HEK293 (cell line): ENCODE results near the gene RAB1B.

Source experiments
- CTCF ChIA-PET: fragments of 350-600 bp; formaldehyde crosslinking; extraction: SDS; loops from one replicate; lab custom pipeline; 2021; ENCODE audit warnings: antibody characterized with exemption; lab: Yijun Ruan, JAX
- POLR2A ChIA-PET: fragments of 300-600 bp; formaldehyde crosslinking; extraction: SDS; loops from one replicate; lab custom pipeline; 2020; ENCODE audit warnings: antibody characterized with exemption, inconsistent platforms; lab: Yijun Ruan, JAX
- H3K27ac ChIP-seq: fragments of 200-500 bp; sonication (Bioruptor generic); 2 replicates; pipeline ENCODE4 v1.5.1; 2014; ENCODE audit warnings: low read depth, low read length, control low read depth, inconsistent platforms; ENCODE audit errors: extremely low read depth
- H3K36me3 ChIP-seq, 2 experiments: fragments of 200-500 bp in 1 of 2; sonication (Bioruptor generic) in 1 of 2; 1 replicate in 1 of 2; 2 replicates in 1 of 2; pipeline ENCODE4 v1.5.1; 2014 to 2017; ENCODE audit warnings: inconsistent platforms in 2 of 2, low read length in 2 of 2; ENCODE audit not compliant: control insufficient read depth in 2 of 2, insufficient read depth in 1 of 2
- H3K4me1 ChIP-seq: fragments of 200-500 bp; sonication (Bioruptor generic); 2 replicates; pipeline ENCODE4 v1.5.1; 2014; ENCODE audit warnings: mild to moderate bottlenecking, low read length, inconsistent platforms; ENCODE audit not compliant: control insufficient read depth, insufficient read depth
- H3K4me3 ChIP-seq: 2 replicates; pipeline ENCODE4 v1.5.1; 2011; ENCODE audit warnings: low read depth, mild to moderate bottlenecking, control low read depth, low read length, moderate library complexity
- H3K9me3 ChIP-seq: fragments of 200-500 bp; sonication (Bioruptor generic); 2 replicates; pipeline ENCODE4 v1.5.1; 2014; ENCODE audit warnings: low read depth, low read length, inconsistent platforms; ENCODE audit not compliant: control insufficient read depth, insufficient read depth
- BCL11A ChIP-seq: fragments of 450-650 bp; formaldehyde crosslinking; IDR thresholded peaks from 2 replicates; pipeline ENCODE4 v1.5.1; 2016; ENCODE audit warnings: low read depth, missing biosample characterization, missing genetic modification characterization
- HOXD13 ChIP-seq: sonication (generic); formaldehyde crosslinking; IDR thresholded peaks from 2 replicates; pipeline ENCODE4 v1.8.0; 2022; ENCODE audit warnings: missing genetic modification reagents, borderline replicate concordance
- SALL2 ChIP-seq: fragments of 450-650 bp; formaldehyde crosslinking; IDR thresholded peaks from 2 replicates; pipeline ENCODE4 v1.5.0; 2017; ENCODE audit warnings: missing biosample characterization, mild to moderate bottlenecking, missing genetic modification characterization, borderline replicate concordance
- YY1 ChIP-seq: fragments of 450-650 bp; formaldehyde crosslinking; IDR thresholded peaks from 2 replicates; pipeline ENCODE4 v1.5.1; 2018; ENCODE audit warnings: missing biosample characterization, missing genetic modification characterization
- YY2 ChIP-seq: fragments of 450-650 bp; formaldehyde crosslinking; IDR thresholded peaks from 2 replicates; pipeline ENCODE4 v1.5.1; 2016; ENCODE audit warnings: missing biosample characterization, missing genetic modification characterization
- ZFP3 ChIP-seq: fragments of 450-650 bp; formaldehyde crosslinking; IDR thresholded peaks from 2 replicates; pipeline ENCODE4 v1.5.1; 2016; ENCODE audit warnings: low read depth, missing biosample characterization, missing genetic modification characterization
- ZNF140 ChIP-seq: fragments of 450-650 bp; formaldehyde crosslinking; IDR thresholded peaks from 2 replicates; pipeline ENCODE4 v1.5.1; 2016; ENCODE audit warnings: missing biosample characterization, missing genetic modification characterization
- ZNF223 ChIP-seq: fragments of 450-650 bp; formaldehyde crosslinking; IDR thresholded peaks from 2 replicates; pipeline ENCODE4 v1.5.1; 2016; ENCODE audit warnings: missing biosample characterization, missing genetic modification characterization
- ZNF274 ChIP-seq, 2 experiments: fragments of 200-500 bp in 1 of 2; fragments of 450-650 bp in 1 of 2; sonication (Bioruptor generic) in 1 of 2; formaldehyde crosslinking in 1 of 2; IDR thresholded peaks; 2 replicates each; pipeline versions ENCODE4 v1.5.1 to v1.6.1; 2014 to 2016; ENCODE audit warnings: borderline replicate concordance in 1 of 2, inconsistent platforms in 1 of 2, low read length in 1 of 2, missing biosample characterization in 1 of 2, missing genetic modification characterization in 1 of 2
- ZNF311 ChIP-seq: fragments of 450-650 bp; formaldehyde crosslinking; IDR thresholded peaks from 2 replicates; pipeline ENCODE4 v1.5.1; 2017; ENCODE audit warnings: missing biosample characterization, missing genetic modification characterization, borderline replicate concordance
- ZNF433 ChIP-seq: fragments of 450-650 bp; formaldehyde crosslinking; IDR thresholded peaks from 2 replicates; pipeline ENCODE4 v1.5.1; 2016; ENCODE audit warnings: missing biosample characterization, missing genetic modification characterization, low read depth
- ZNF473 ChIP-seq: fragments of 450-650 bp; formaldehyde crosslinking; IDR thresholded peaks from 2 replicates; pipeline ENCODE4 v1.5.1; 2017; ENCODE audit warnings: missing biosample characterization, missing genetic modification characterization
- ZNF548 ChIP-seq: fragments of 450-650 bp; formaldehyde crosslinking; IDR thresholded peaks from 2 replicates; pipeline ENCODE4 v1.5.1; 2016; ENCODE audit warnings: missing biosample characterization, missing genetic modification characterization
- ZNF585B ChIP-seq: fragments of 450-650 bp; formaldehyde crosslinking; IDR thresholded peaks from 2 replicates; pipeline ENCODE4 v1.5.1; 2016; ENCODE audit warnings: missing biosample characterization, missing genetic modification characterization
- ZNF654 ChIP-seq: fragments of 450-650 bp; formaldehyde crosslinking; IDR thresholded peaks from 2 replicates; pipeline ENCODE4 v1.5.1; 2016; ENCODE audit warnings: low read depth, missing biosample characterization, missing genetic modification characterization
- ZNF660 ChIP-seq: fragments of 450-650 bp; IDR thresholded peaks from 2 replicates; pipeline ENCODE4 v1.5.1; 2018; ENCODE audit warnings: missing biosample characterization, mild to moderate bottlenecking, missing genetic modification characterization
- ZNF677 ChIP-seq: fragments of 450-650 bp; IDR thresholded peaks from 2 replicates; pipeline ENCODE4 v1.5.0; 2018; ENCODE audit warnings: missing biosample characterization, mild to moderate bottlenecking, missing genetic modification characterization, moderate library complexity
- ZNF747 ChIP-seq: fragments of 450-650 bp; formaldehyde crosslinking; IDR thresholded peaks from 2 replicates; pipeline ENCODE4 v1.5.1; 2016; ENCODE audit warnings: missing biosample characterization, missing genetic modification characterization
- ZNF768 ChIP-seq: fragments of 450-650 bp; formaldehyde crosslinking; IDR thresholded peaks from 2 replicates; pipeline ENCODE4 v1.5.1; 2018; ENCODE audit warnings: missing biosample characterization, mild to moderate bottlenecking, missing genetic modification characterization
- TF ChIP-seq, protein P1 (sequence below): IDR thresholded peaks from 2 replicates; pipeline ENCODE4 v1.6.1; 2011; ENCODE audit warnings: mild to moderate bottlenecking, low read depth, low read length, borderline replicate concordance
- TF ChIP-seq, protein P2 (sequence below): sonication (generic); formaldehyde crosslinking; IDR thresholded peaks from 2 replicates; pipeline ENCODE4 v1.8.1; 2022; ENCODE audit warnings: mild to moderate bottlenecking, moderate library complexity, missing genetic modification reagents
- TF ChIP-seq, protein P3 (sequence below): fragments of 450-650 bp; formaldehyde crosslinking; IDR thresholded peaks from 2 replicates; pipeline ENCODE4 v1.5.1; 2016; ENCODE audit warnings: missing biosample characterization, missing genetic modification characterization
- TF ChIP-seq, protein P4 (sequence below): fragments of 450-650 bp; formaldehyde crosslinking; IDR thresholded peaks from 2 replicates; pipeline ENCODE4 v1.5.1; 2016; ENCODE audit warnings: missing biosample characterization, missing genetic modification characterization

RAB1B gene

DNA sequence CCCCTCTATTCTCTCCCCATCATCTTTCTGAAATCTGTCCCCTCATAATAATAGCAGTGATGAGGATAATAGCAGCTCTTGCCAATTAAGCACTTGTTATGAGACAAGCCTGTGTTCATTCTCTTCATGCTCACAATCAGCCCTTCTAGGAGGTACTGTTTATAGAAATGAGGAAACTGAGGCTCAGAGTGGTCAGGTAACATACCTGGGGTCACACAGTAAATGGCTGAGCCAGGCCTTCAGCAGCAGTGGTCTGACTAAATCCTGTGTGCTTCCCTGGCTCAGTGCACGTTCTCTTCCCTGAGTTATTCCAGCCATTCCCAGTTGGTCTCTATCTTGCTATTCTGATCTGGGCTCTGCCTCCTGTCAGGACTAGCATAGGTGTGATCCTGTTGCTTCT is 5.8 kb downstream of the RAB1B start (continued):
- TF ChIP-seq YY1 = no peak
- no peak for TF ChIP-seq ZNF768
- no peak for TF ChIP-seq ZNF585B
- TF ChIP-seq, protein P1, sequence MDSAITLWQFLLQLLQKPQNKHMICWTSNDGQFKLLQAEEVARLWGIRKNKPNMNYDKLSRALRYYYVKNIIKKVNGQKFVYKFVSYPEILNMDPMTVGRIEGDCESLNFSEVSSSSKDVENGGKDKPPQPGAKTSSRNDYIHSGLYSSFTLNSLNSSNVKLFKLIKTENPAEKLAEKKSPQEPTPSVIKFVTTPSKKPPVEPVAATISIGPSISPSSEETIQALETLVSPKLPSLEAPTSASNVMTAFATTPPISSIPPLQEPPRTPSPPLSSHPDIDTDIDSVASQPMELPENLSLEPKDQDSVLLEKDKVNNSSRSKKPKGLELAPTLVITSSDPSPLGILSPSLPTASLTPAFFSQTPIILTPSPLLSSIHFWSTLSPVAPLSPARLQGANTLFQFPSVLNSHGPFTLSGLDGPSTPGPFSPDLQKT = no peak
- TF ChIP-seq ZNF274 (IDR thresholded peaks at IDR 0.05; ENCODE audit: low read length) = no peak
- TF ChIP-seq ZNF274 (tag by site-specific recombination; IDR thresholded peaks at IDR 0.05; ENCODE audit: borderline replicate concordance) = no peak

DNA sequence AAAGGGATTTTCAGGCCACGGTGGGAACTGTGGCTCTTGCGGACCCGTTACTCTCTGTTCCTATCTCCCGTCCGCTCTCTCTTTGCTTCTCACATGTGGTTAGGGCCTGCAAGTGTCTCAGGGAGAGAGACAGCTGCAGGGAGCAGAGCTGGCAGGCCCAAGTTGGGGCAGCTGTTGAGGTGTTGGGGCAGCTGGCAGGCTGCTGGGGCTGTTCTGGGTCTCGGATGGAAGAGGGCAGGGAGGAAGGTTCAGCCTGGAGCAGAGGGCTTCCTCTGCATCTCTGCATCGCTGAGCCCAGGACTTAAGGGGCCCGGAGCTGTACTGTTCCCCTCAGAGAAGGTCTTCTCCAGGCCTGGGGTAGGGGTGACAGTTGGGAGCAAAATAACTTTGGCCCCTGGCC is 7.0 kb downstream of the RAB1B start:
- Histone ChIP-seq H3K4me1 (no peaks in the 10 kb centered on the region), H3K36me3 (peaks cover 0 to 56% of the 10 kb centered on the region in 2 experiments; a peak in 2 of 3 replicates), H3K9me3 (no peaks in the 10 kb centered on the region), H3K4me3 (no peak overlapping the region), H3K27ac (no peak overlapping the region)
- TF ChIP-seq, protein P2, sequence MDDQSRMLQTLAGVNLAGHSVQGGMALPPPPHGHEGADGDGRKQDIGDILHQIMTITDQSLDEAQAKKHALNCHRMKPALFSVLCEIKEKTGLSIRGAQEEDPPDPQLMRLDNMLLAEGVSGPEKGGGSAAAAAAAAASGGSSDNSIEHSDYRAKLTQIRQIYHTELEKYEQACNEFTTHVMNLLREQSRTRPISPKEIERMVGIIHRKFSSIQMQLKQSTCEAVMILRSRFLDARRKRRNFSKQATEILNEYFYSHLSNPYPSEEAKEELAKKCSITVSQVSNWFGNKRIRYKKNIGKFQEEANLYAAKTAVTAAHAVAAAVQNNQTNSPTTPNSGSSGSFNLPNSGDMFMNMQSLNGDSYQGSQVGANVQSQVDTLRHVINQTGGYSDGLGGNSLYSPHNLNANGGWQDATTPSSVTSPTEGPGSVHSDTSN (CRISPR knock-in tag) = no peak
- TF ChIP-seq ZNF677 (tag by site-specific recombination) = no peak
- no peak for TF ChIP-seq BCL11A (tag by site-specific recombination)
- TF ChIP-seq, protein P3, sequence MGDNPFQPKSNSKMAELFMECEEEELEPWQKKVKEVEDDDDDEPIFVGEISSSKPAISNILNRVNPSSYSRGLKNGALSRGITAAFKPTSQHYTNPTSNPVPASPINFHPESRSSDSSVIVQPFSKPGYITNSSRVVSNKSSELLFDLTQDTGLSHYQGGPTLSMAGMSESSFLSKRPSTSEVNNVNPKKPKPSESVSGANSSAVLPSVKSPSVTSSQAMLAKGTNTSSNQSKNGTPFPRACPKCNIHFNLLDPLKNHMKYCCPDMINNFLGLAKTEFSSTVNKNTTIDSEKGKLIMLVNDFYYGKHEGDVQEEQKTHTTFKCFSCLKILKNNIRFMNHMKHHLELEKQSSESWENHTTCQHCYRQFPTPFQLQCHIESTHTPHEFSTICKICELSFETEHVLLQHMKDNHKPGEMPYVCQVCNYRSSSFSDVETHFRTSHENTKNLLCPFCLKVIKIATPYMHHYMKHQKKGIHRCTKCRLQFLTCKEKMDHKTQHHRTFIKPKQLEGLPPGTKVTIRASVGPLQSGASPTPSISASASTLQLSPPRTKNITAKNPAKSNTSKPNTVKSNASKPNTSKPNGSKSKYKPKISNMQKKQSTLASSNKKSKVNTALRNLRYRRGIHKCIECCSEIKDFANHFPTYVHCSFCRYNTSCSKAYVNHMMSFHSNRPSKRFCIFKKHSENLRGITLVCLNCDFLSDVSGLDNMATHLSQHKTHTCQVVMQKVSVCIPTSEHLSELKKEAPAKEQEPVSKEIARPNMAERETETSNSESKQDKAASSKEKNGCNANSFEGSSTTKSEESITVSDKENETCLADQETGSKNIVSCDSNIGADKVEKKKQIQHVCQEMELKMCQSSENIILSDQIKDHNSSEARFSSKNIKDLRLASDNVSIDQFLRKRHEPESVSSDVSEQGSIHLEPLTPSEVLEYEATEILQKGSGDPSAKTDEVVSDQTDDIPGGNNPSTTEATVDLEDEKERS (tag by site-specific recombination) = no peak
- TF ChIP-seq ZNF654 = no peak
- TF ChIP-seq ZFP3 (tag by site-specific recombination) = no peak
- no peak for TF ChIP-seq ZNF747 (tag by site-specific recombination)
- TF ChIP-seq ZNF433 = no peak
- no peak for TF ChIP-seq HOXD13 (CRISPR knock-in tag)
- no peak for TF ChIP-seq YY1
- TF ChIP-seq YY2 = no peak
- TF ChIP-seq ZNF223 (tag by site-specific recombination) = no peak
- no peak for TF ChIP-seq ZNF473
- TF ChIP-seq ZNF548 = no peak
- no peak for TF ChIP-seq SALL2 (tag by site-specific recombination)
- TF ChIP-seq, protein P4, sequence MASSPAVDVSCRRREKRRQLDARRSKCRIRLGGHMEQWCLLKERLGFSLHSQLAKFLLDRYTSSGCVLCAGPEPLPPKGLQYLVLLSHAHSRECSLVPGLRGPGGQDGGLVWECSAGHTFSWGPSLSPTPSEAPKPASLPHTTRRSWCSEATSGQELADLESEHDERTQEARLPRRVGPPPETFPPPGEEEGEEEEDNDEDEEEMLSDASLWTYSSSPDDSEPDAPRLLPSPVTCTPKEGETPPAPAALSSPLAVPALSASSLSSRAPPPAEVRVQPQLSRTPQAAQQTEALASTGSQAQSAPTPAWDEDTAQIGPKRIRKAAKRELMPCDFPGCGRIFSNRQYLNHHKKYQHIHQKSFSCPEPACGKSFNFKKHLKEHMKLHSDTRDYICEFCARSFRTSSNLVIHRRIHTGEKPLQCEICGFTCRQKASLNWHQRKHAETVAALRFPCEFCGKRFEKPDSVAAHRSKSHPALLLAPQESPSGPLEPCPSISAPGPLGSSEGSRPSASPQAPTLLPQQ (tag by site-specific recombination) = no peak
- TF ChIP-seq ZNF140 (tag by site-specific recombination) = no peak
- no peak for TF ChIP-seq ZNF311 (tag by site-specific recombination)
- no peak for TF ChIP-seq ZNF660 (tag by site-specific recombination)
- POLR2A ChIA-PET = no interaction called here
- CTCF ChIA-PET = interaction anchor here (0.6 kb wide), 1 partner anchor 163 kb away, joined by 3 read pairs; the partner anchor contains the start of gene MRPL11
